ENCODE measurements around the gene SPEM3.
"Not testable (repeated sequence)": the region's sequence is repeated elsewhere in the genome, so short reads cannot be mapped to it uniquely, and the experiment has no call there.

The SPEM3 gene

DNA sequence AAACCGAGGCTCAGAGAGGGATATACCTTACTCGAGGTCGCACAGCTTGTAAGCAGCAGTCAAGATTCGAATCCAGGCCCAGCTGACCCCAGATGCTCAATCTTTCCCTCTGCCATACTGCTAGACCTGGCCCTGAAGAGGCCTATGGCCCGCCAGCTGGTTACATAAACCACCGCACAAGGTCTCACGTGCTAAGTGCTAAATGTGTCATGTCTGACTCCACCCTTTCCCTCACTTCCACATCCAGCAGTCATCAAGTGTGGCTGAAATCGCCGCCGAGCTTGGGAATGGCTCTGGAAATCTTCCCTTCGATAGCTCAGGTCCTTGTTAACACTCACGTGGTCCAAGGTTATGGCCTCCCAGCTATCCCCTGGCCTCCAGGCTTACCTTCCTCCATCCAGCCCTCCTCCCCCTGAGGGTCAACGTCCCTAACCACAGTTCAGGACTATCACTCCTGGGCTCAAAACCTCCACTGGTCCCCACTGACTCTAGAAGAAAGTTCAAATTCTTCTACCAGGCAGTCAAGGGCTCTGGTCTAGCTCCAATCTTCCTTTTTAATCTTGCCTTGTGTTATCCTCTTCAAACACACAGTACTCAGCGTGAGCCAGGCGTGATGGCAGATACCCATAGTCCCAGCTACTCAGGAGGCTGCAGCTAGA lies 47.2 kb downstream of the SPEM3 start:
- DNase-seq: peak; percentile 19

DNA sequence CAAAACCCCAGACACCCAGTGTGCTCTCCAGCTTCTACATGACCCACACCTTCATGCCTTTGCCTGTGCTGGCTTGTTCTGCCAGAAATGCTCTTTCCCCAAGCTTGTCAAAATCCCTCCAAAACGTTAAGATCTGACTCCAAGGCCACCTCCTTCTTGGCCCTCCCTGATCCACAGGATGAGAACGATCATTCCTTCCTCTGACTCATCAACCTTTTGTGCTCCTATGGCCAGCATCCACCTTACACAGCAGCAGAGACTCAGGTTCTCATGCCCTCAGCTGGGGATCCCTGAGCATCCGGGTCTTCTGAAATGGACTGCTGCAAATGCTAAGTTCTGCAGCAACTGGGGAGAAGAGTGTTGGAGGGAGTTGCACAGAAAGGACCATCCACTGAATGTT lies 47.8 kb downstream of the SPEM3 start:
- no peak for DNase-seq

GRCh38 chr17:7476951-7477350 lies 48.3 kb downstream of the SPEM3 start:
- DNase-seq: no peak

DNA sequence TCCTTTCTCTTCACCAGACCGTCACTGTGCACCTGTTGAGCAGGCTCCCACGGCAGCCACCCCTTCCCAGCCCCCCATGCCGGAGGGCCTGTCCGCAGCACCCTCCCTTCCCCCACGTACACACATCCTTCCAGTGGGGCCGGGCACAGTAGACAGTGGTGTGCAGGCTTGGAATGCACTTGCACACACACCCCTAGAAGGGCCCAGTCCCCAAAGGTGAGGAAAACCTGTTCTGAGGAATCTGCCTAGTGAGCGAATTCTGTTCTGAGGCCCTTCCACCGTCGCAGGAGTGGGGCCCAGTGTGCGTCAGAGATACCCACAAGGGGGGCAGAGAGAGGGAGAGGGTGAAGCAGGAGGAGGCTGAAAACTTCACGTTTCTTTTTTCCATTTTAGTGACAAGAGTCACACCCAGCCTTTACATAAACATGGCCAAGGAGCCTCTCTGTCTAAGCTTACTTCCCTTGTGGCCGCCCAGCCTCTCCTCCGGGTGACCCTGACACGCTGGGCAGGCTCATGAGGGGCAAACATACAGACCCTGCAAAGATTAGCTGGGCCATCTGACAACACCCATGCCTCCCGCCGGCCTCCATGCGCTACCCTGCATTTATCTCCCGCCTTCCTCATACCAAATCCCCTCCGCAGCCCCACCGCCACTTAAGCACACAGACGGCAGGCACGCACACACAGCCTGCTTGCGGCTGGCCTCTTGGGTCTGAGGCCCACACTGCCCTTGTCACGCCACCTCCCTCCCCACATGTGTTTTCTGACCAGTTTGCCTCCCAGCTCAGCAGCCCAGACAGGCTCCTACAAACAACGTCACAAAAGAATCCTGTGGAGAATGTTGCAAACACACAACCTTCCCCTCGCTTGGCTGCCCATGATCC lies 49.0 kb downstream of the SPEM3 start:
- DNase-seq: peak; percentile 47

- DNase-seq: peak; percentile 79
Observed at GRCh38 chr17:7478276-7479212, 49.9 kb downstream of the SPEM3 start.

DNA sequence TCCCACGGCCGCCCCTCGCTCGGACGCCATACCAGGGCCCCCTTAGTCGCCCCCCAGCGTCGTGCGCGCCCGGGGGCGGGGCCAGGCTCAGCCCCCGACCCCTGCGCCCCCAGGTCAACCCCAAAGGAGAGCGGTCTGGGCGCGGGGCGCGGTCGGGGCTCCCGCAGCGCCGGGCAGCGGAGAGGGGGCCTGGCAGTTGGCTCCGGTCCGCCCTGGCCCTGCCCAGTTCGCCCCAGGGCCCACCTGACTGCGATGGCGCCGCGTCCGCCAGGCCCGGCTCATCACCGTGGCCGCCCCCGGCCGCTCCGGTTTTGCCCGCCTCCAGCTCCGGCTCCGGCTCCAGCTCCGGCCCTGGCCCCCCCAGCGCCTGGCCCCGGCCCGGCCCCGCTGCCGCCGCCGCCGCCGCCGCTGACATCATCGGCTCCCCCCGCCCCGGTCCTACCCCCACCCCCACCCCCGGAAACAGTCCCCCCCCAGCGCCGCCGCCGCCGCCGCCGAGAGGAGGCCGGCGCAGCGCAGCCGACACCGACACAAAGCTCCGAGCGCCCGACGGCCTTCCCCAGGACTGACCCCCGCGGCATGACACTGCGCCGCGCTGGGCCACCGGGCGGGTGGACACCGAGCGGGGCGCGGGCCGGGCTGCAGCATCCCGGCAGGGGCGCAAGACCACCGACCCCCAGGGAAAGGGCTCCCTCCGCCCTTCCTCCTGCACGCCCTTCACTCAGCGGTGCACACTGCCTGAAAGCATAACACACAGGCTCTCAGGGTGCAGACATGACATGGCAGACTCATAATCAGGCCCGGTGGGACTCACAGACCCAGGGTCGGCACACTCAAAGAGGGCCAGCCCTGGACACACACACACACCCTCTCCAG lies 50.8 kb downstream of the SPEM3 start, which contains the start of gene ZBTB4:
TSS of gene ZBTB4 (minus strand) at position 419 of the 876 bp plus-strand sequence. CDS start 12,830 bp downstream, outside the sequence.
- DNase-seq: peak; percentile 83

GRCh38 chr17:7480089-7480384 lies 51.4 kb downstream of the SPEM3 start:
- DNase-seq: no peak

DNA sequence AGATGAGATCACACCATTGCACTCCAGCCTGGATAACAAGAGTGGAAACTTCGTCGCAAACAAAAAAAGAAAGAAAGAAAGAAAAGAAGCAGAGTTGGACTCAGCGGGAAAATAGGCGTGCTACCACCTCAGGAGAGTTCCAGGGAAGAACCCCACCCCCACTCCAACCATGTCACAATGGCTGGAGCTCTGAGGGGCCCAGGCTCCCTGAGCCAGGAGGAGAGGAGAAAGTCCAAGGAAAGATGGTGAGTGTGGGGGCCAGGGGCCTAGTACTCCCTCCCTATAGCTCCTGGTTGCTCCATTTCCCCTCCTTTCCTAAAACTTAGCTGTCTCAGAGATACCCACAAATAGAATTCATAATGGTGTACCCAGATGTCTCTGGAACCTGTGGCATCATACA lies 52.6 kb downstream of the SPEM3 start, which contains the start of gene SLC35G6:
TSS of gene SLC35G6 (plus strand) at position 172 of the 400 bp plus-strand sequence. CDS start at position 243, 71 bp downstream.
- not testable (repeated sequence) for DNase-seq

DNA sequence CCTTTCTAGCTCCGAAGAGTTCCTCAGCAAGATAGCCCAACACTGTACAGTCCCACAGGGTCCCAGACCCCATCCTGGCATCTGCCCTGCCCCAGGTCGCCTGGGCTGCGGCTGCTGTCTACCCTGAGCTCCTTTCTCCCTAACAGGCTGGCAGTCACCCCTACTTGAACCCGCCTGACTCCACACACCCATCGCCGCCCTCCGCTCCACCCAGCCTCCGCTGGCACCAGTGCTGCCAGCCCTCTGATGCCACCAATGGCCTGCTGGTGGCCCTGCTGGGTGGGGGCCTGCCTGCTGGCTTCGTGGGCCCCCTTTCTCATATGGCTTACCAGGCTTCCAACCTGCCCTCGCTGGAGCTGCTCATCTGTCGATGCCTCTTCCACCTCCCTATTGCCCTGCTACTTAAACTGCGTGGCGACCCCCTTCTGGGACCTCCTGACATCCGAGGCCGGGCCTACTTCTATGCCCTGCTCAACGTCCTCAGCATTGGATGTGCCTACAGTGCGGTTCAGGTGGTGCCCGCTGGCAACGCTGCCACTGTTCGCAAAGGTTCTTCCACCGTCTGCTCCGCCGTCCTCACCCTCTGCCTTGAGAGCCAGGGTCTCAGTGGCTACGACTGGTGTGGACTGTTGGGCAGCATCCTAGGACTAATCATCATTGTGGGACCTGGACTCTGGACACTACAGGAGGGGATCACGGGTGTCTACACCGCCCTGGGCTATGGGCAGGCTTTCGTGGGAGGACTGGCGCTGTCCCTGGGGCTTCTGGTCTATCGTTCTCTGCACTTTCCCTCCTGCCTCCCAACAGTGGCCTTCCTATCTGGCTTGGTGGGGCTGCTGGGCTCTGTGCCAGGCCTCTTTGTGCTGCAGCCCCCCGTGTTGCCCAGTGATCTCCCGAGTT lies 53.4 kb downstream of the SPEM3 start:
- DNase-seq: not testable (repeated sequence)

Data from CD4-positive, alpha-beta T cell treated with Interleukin-17A for 4 hours (primary cell).